ENCODE measurements around the gene DACT3.

DACT3 gene

DNA sequence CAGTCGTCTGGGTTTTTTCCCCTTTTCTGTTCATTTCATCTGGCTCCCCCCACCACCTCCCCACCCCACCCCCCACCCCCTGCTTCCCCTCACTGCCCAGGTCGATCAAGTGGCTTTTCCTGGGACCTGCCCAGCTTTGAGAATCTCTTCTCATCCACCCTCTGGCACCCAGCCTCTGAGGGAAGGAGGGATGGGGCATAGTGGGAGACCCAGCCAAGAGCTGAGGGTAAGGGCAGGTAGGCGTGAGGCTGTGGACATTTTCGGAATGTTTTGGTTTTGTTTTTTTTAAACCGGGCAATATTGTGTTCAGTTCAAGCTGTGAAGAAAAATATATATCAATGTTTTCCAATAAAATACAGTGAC, 50.6 kb downstream of the DACT3 start:
- DNase-seq: no peak

GRCh38 chr19:46609511-46610412, 51.2 kb downstream of the DACT3 start:
- no peak for DNase-seq

DNA sequence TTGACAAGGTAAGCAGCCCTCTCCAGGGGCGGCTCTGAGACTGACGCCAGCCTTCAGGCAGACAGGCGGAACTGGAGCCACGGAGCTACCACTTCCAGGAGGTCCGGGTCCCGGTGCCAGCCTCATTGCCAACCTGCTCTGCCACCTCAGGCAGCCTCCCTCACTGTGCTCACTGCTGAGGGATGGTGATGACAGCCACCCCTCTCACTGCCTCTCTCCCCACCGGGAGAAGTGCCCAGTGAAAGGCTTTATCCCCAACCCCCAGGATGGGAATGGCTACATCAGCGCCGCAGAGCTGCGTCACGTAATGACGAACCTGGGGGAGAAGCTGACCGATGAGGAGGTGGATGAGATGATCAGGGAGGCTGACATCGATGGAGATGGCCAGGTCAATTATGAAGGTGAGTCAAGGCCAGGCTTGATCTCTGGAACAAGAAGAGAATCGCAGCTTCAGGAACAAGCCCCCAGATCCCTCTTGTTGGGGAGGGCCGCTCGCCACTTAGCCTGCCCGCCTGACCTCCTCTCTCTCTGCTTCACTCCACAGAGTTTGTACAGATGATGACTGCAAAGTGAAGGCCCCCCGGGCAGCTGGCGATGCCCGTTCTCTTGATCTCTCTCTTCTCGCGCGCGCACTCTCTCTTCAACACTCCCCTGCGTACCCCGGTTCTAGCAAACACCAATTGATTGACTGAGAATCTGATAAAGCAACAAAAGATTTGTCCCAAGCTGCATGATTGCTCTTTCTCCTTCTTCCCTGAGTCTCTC, 52.2 kb downstream of the DACT3 start:
- no peak for DNase-seq

DNA sequence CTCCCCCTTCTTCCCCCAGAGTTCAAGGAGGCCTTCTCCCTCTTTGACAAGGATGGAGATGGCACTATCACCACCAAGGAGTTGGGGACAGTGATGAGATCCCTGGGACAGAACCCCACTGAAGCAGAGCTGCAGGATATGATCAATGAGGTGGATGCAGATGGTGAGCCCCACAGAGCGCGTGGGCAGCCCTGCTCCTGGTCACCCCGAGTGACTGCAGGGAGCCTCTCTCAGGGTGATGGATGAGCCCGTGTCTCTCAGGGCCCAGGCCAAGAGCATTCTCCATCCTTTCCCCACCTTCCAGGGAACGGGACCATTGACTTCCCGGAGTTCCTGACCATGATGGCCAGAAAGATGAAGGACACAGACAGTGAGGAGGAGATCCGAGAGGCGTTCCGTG, 52.8 kb downstream of the DACT3 start:
- no peak for DNase-seq

- DNase-seq: no peak
These were observed 53.5 kb downstream of the DACT3 start for GRCh38 chr19:46607448-46607841.

GRCh38 chr19:46606681-46607447, 54.1 kb downstream of the DACT3 start:
- DNase-seq: no peak

- DNase-seq: no peak
These were observed 55.0 kb downstream of the DACT3 start for GRCh38 chr19:46606019-46606418.

DNA sequence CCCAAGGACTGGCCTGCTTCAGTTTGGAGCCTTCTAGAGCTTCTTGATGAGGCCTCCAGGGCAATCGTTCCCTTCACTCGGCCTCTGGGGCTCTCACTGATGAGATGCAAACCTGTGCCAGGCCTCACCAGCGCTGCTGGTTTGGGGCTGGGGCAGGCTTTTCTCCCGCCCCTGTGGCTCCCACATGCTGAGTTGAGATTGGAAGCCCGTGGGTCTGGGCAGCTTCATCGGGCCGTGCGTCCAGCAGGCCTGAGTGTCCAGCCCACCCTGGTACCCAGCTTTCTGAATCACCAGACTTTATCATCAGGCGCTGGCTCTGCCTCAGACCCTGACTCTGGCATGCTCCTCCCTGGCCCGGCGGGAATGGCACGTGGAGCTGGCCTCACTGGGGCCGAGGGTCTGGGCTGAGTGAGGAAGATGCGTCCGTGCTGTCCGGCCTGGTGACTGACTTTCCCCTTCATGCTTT, 55.6 kb downstream of the DACT3 start:
- DNase-seq: no peak

- DNase-seq: no peak
These were observed 56.1 kb downstream of the DACT3 start for GRCh38 chr19:46604781-46605355.

DNA sequence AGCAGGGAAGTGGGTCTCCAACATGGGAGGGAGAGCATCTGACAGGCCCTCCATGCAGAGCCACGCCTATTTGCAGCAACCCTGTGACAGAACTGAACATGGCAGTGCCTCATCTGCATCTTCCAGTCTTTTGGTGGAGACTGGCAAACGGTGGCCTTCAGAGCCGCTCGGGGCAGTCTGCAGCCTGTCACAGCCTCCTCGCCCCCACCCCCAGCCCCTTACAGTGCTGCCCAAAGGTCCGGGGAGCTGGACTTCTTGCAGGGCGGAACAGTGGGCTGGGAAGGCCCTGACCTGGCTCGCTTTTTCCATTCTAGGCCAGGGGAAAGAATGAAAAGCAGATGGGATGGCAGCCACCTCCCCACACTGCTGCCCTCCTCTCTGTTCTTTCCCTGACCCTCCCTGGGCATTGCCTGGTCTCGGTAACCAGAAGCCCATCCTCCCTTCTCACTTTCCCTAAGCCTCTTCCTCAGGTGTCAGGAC, 57.2 kb downstream of the DACT3 start:
- no peak for DNase-seq

GRCh38 chr19:46603195-46603637, 57.8 kb downstream of the DACT3 start:
- DNase-seq: no peak

DNA sequence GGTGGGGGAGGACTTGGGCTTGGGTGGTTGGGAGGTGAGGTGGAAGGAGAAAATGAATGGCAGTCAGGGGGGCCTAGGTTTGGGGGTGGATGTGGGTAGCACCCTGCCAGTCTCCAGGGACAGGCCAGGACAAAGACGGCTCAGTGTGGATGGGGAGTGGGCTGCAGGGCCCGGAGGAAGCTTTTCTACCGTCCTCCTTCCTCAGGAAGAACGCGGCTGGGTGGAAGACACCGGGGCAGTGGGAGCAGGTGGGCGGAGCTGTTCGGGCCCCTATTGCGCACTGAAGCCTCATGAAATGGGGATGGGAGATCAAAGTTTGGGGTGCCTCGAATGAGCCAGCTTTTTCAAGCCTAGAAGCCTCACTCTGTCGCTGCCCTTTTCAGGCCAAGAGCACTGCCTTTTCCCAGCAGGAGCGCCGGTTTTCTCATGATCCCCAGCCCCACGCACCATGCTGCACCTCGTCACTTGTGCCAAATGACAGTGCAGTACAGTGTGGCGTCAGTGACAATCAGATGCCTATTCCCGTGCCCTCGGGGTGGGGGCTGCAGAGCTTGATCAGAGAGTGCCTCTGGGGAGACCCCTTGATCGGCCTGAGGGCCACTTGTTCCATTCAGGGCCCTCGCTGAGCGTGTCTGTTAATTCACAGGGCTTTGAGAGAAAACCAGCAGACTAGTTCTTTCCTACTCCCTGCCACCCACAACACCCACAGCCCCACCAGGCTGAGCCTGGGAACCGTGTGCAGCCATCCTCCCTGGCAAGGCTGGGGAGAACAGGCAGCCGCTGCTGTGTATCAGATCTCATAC, 58.4 kb downstream of the DACT3 start:
- DNase-seq: no peak

GRCh38 chr19:46601318-46602224, 59.4 kb downstream of the DACT3 start, which contains the start of gene CALM3:
CALM3 (plus strand) TSS chr19:46601330; CDS start chr19:46601435, 105 bp downstream.
- DNase-seq: no peak

- DNase-seq: peak; percentile 98
These were observed 60.3 kb downstream of the DACT3 start for GRCh38 chr19:46600384-46601317.

GRCh38 chr19:46599716-46600373, 61.1 kb downstream of the DACT3 start:
- DNase-seq: no peak

- DNase-seq: no peak
These were observed 62.5 kb downstream of the DACT3 start for GRCh38 chr19:46598372-46598917.

All from NCI-H2171 (cell line).